ENCODE data around the gene SOAT2. TPM values are rescaled to one million over a fixed set of nuclear protein-coding genes. Genes with fewer than 3 reads are reported as not detected.

SOAT2 gene
- total RNA-seq, 6 donors from 2014 or later = 0.11 to 3.1 (median 0.13) TPM; not detected in 3

DNA sequence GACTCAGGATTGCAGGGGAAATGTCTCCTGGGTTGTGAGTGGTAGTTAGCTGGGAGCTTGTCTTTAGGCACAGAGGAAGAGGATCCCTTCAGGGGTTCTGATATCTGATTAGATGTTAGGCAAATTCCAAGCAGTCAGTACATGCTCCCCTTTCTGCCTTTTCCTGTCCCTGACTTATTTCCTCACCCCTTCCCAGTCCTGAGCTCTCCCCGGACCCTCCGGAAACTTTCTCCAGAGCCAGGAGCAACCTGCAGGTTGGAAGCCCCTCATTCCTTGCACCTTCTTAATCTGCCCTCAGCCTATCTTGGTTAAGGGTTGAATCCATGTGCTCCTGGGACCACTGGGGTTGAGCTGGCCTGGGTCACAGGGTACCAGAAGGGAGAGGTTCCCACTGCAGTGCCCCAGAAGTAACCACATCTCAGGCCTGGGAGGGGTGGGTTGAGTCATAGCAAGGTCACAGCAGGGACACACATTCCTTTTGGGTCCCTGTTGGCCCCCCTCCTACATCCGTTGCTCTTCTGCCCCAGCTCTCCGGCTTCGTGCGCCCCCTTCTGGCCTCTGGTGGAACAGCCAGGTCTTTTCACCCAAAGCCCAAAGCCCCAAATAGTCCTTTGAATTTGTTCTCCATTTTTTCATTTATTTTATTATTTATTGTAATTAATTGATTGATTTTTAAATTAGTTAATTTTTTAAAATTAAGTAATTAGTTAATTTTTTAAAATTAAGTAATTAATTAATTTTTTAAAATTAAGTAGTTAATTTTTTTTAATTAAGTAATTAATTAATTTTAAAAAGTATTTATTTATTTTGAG, 4.0 kb upstream of the SOAT2 start:
- H3K4me1 ChIP-seq = peaks cover 32 to 48% (median 42%) of the 10 kb centered on the region in 4 donors
- H3K27me3 ChIP-seq = no peaks in the 10 kb centered on the region

GRCh38 chr12:53100466-53101151, 2.7 kb upstream of the SOAT2 start:
- H3K27ac ChIP-seq = no peak overlapping the region

More for the DNA sequence above, 4.0 kb upstream of the SOAT2 start:
- TF ChIP-seq CTCF (IDR thresholded peaks at IDR 0.05) = peak; percentile 86 to 97 (median 90)
- peak; percentile 69 to 89 for TF ChIP-seq POLR2AphosphoS5 (IDR thresholded peaks at IDR 0.05)
- TF ChIP-seq EP300 (IDR thresholded peaks at IDR 0.05) = peak in 1 of 4 donors; percentile 23
- TF ChIP-seq POLR2A (IDR thresholded peaks at IDR 0.05) = no peak
- peak overlapping the region; percentile 42 to 87 (median 86) for H3K27ac ChIP-seq
- WGBS, 2 donors = 16 to 17% methylated on average over 6 of the region's 6 CpGs
- peak; percentile 77 to 90 for ATAC-seq (ENCODE audit: low FRiP score in 2 of 2)
- H3K4me3 ChIP-seq = peak overlapping the region in 2 of 4 donors; percentile 63 to 64
- no peaks in the 10 kb centered on the region for H3K36me3 ChIP-seq
- no peaks in the 10 kb centered on the region for H3K9me3 ChIP-seq
- peak in 1 of 2 donors; percentile 89 for DNase-seq

DNA sequence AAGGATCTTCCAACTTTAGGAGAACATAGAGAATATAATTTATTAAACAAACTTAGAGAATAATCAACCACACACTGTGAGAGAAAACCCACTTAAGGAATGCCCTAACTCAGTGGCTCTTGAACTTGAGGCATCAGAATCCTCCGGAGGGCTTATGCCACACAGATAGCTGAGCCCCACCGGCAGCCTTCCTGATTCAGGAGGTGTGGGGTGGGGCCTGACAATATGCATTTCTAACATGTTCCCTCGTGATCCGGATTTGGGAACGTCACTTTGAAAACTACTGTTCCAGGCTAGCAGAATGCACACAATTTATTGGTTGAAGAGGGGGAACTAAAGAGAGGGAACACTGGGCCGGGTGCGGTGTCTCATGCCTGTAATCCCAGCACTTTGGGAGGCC, 2.0 kb upstream of the SOAT2 start:
- peaks cover 29 to 43% (median 36%) of the 10 kb centered on the region in 4 donors for H3K4me1 ChIP-seq
- ATAC-seq (ENCODE audit: low FRiP score in 2 of 2) = no peak
- no peak for DNase-seq
- H3K27me3 ChIP-seq = no peaks in the 10 kb centered on the region
- H3K27ac ChIP-seq = no peak overlapping the region
- WGBS, 2 donors = 91 to 92% methylated on average over 7 of the region's 7 CpGs
- H3K36me3 ChIP-seq = no peaks in the 10 kb centered on the region
- H3K9me3 ChIP-seq = no peaks in the 10 kb centered on the region
- TF ChIP-seq POLR2AphosphoS5 (IDR thresholded peaks at IDR 0.05) (no peak), POLR2A (IDR thresholded peaks at IDR 0.05) (no peak), CTCF (IDR thresholded peaks at IDR 0.05) (no peak), EP300 (IDR thresholded peaks at IDR 0.05) (no peak)
- H3K4me3 ChIP-seq = no peak overlapping the region

More at GRCh38 chr12:53100466-53101151, 2.7 kb upstream of the SOAT2 start:
- 90 to 98% methylated on average over 6 to 13 of the region's 13 CpGs for WGBS, 2 donors
- DNase-seq (no peak), ATAC-seq (ENCODE audit: low FRiP score in 2 of 2) (no peak)
- TF ChIP-seq POLR2A (IDR thresholded peaks at IDR 0.05) = no peak
- no peak for TF ChIP-seq POLR2AphosphoS5 (IDR thresholded peaks at IDR 0.05)
- TF ChIP-seq EP300 (IDR thresholded peaks at IDR 0.05) = no peak
- TF ChIP-seq CTCF (IDR thresholded peaks at IDR 0.05) = no peak
- Histone ChIP-seq H3K27me3 (no peaks in the 10 kb centered on the region), H3K36me3 (no peaks in the 10 kb centered on the region), H3K9me3 (no peaks in the 10 kb centered on the region), H3K4me1 (peaks cover 32 to 47% (median 41%) of the 10 kb centered on the region in 4 donors), H3K4me3 (no peak overlapping the region)

DNA sequence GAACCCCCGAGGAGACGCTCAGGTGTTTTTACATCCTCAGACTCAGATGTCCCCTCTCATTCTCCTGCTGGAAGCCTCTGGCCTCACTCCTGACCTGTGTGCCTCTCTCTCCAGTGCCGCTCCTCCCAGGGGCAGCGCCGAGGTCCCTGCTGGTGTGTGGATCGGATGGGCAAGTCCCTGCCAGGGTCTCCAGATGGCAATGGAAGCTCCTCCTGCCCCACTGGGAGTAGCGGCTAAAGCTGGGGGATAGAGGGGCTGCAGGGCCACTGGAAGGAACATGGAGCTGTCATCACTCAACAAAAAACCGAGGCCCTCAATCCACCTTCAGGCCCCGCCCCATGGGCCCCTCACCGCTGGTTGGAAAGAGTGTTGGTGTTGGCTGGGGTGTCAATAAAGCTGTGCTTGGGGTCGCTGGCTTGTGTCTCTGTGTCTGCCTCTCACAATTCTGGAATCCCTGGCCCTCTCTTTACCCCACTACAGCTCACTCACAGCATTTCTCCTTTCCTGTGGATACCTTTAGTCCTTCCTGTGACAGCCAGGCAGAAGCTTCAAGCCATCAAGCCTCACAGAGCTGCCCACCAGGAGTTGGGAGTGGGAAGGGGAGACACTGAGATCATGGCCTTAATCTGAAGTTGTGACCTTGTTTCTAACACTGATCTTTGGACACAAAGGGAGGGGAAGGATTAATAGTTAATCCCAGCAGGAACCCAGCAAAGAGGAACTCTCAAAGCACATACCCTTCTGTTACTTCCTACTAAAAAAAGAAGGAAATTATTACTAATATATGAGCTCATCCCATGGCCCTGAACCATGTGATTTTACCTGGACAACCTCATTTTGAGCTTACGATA, 1.1 kb upstream of the SOAT2 start:
- peak overlapping the region in 2 of 4 donors; percentile 5 to 32 for H3K27ac ChIP-seq
- WGBS, 2 donors = 84 to 86% methylated on average over 10 to 12 of the region's 12 CpGs

More for the DNA sequence above, 1.1 kb upstream of the SOAT2 start:
- peaks cover 21 to 34% (median 27%) of the 10 kb centered on the region in 4 donors for H3K4me1 ChIP-seq
- DNase-seq (peak in 1 of 2 donors; percentile 65), ATAC-seq (ENCODE audit: low FRiP score in 2 of 2) (no peak)
- no peak overlapping the region for H3K4me3 ChIP-seq
- H3K27me3 ChIP-seq = no peaks in the 10 kb centered on the region
- TF ChIP-seq EP300 (IDR thresholded peaks at IDR 0.05) (no peak), CTCF (IDR thresholded peaks at IDR 0.05) (no peak), POLR2AphosphoS5 (IDR thresholded peaks at IDR 0.05) (no peak), POLR2A (IDR thresholded peaks at IDR 0.05) (no peak)
- no peaks in the 10 kb centered on the region for H3K36me3 ChIP-seq
- no peaks in the 10 kb centered on the region for H3K9me3 ChIP-seq
